Natural killer cell (primary cell): Measurements from ENCODE around the gene CCL5. TPM values are rescaled to one million over a fixed set of nuclear protein-coding genes. Genes with fewer than 3 reads are reported as not detected.
A peak's percentile ranks its signal among the peaks of the same experiment; 100 is the strongest.

ENCODE experiments used
- ATAC-seq, 3 donors: fragments of 150-1000 bp in 2 of 3; fragments of 200-7000 bp in 1 of 3; cut with Tn5 transposase; 1 replicate in 1 of 3; 2 replicates in 2 of 3; pipeline ENCODE4 v1.10.0; 2021; ENCODE audit warnings: mild to moderate bottlenecking in 2 of 3, moderate library complexity in 2 of 3
- DNase-seq, 2 donors: peaks; one replicate each; pipeline versions ENCODE4 v3.0.0 to v3.0.0-alpha.2; 2013 to 2021; ENCODE audit warnings: mixed read lengths in 1 of 2
- H3K27ac ChIP-seq: one replicate; pipeline ENCODE4 v1.5.1; 2013; ENCODE audit warnings: mild to moderate bottlenecking, low read length
- H3K27me3 ChIP-seq: one replicate; pipeline ENCODE4 v1.6.1; 2013; ENCODE audit warnings: low read length; ENCODE audit not compliant: control insufficient read depth, insufficient read depth
- H3K36me3 ChIP-seq: one replicate; pipeline ENCODE4 v1.6.1; 2013; ENCODE audit warnings: low read length; ENCODE audit not compliant: control insufficient read depth, insufficient read depth
- H3K4me1 ChIP-seq: one replicate; pipeline ENCODE4 v1.6.1; 2013; ENCODE audit warnings: low read length; ENCODE audit not compliant: control insufficient read depth, insufficient read depth
- H3K4me3 ChIP-seq: one replicate; pipeline ENCODE4 v1.5.1; 2013; ENCODE audit warnings: low read length
- H3K9me3 ChIP-seq: one replicate; pipeline ENCODE4 v1.6.1; 2013; ENCODE audit warnings: low read length; ENCODE audit not compliant: control insufficient read depth, insufficient read depth
- H3K27ac Mint-ChIP-seq, 2 donors: one replicate each; pipeline ENCODE4 v1.8.0; 2022; ENCODE audit warnings: mild to moderate bottlenecking in 2 of 2, mixed read lengths in 2 of 2, moderate library complexity in 1 of 2
- H3K27me3 Mint-ChIP-seq, 2 donors: one replicate each; pipeline ENCODE4 v1.8.0; 2022; ENCODE audit warnings: low read depth in 2 of 2, mixed read lengths in 2 of 2
- H3K36me3 Mint-ChIP-seq: one replicate; pipeline ENCODE4 v1.8.0; 2022; ENCODE audit warnings: mixed read lengths
- H3K4me1 Mint-ChIP-seq, 2 donors: one replicate each; pipeline ENCODE4 v1.8.0; 2022; ENCODE audit warnings: mixed read lengths in 2 of 2
- H3K4me3 Mint-ChIP-seq: one replicate; pipeline ENCODE4 v1.8.0; 2022; ENCODE audit warnings: mild to moderate bottlenecking, moderate library complexity, mixed read lengths
- H3K9me3 Mint-ChIP-seq, 2 donors: one replicate each; pipeline ENCODE4 v1.8.0; 2022; ENCODE audit warnings: mixed read lengths in 2 of 2
- WGBS: methylation state at CpG from one replicate; pipeline ENCODE4 v1.1.7; 2013; ENCODE audit warnings: missing lambda C conversion rate; ENCODE audit not compliant: insufficient coverage; 5-methylcytosine and 5-hydroxymethylcytosine counted together
- intact Hi-C: fragments of 100-400 bp; cut with micrococcal nuclease; formaldehyde crosslinking; loops from one replicate; pipeline ENCODE4 v1.14.2; 2022
- total RNA-seq, 4 donors: library from RNA; stranded (reverse); fragments of 120-200 nt in 1 of 4; gene quantifications; one replicate each; pipeline versions ENCODE4 v1.2.3 to v1.2.4, GENCODE V29; 2013 to 2022
- TF ChIP-seq, protein P1 (sequence below): fragments of 200-600 bp; IDR thresholded peaks from one replicate; pipeline ENCODE4 v1.8.0; 2022; ENCODE audit warnings: antibody characterized with exemption

The CCL5 gene
- total RNA-seq, 3 donors from 2014 or later (not counting 1 experiment from before 2014, with no cell fraction given) = 793 to 1,167 (median 825) TPM

DNA sequence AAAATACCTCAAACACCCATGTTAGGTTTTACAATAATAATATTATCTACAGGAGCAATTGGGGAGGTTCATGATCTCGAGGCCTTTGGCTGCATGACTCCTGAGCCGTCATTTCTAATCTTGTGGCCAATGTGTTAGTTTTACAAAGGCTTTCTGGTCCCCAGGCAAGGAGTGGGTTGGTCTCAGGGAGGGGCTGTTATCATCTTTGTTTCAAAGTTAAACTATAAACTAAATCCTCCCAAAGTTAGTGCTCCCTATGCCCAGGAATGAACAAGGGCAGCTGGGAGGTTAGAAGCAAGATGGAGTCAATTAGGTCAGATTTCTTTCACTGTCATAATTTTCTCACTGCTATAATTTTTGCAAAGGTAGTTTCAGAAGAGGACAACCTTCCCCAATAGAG lies 9.1 kb upstream of the CCL5 start:
- DNase-seq (peak; percentile 41 to 70), ATAC-seq (peak; percentile 55 to 80 (median 68))
- TF ChIP-seq, protein P1, sequence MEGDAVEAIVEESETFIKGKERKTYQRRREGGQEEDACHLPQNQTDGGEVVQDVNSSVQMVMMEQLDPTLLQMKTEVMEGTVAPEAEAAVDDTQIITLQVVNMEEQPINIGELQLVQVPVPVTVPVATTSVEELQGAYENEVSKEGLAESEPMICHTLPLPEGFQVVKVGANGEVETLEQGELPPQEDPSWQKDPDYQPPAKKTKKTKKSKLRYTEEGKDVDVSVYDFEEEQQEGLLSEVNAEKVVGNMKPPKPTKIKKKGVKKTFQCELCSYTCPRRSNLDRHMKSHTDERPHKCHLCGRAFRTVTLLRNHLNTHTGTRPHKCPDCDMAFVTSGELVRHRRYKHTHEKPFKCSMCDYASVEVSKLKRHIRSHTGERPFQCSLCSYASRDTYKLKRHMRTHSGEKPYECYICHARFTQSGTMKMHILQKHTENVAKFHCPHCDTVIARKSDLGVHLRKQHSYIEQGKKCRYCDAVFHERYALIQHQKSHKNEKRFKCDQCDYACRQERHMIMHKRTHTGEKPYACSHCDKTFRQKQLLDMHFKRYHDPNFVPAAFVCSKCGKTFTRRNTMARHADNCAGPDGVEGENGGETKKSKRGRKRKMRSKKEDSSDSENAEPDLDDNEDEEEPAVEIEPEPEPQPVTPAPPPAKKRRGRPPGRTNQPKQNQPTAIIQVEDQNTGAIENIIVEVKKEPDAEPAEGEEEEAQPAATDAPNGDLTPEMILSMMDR = no peak
- Mint-ChIP-seq H3K9me3 (no peaks in the 10 kb centered on the region), H3K27ac (peak overlapping the region; percentile 97 to 98), H3K4me1 (peaks cover 58 to 75% of the 10 kb centered on the region in 2 donors), H3K27me3 (no peaks in the 10 kb centered on the region), H3K4me3 (peak overlapping the region; percentile 72), H3K36me3 (no peaks in the 10 kb centered on the region)
- WGBS = 5% methylated on average over 2 of the region's 2 CpGs
- intact Hi-C loops = loop anchor here (1.0 kb wide), 2 partner anchors 9 kb away; partner anchors contain the start of gene CCL5
- Histone ChIP-seq H3K9me3 (no peaks in the 10 kb centered on the region), H3K36me3 (no peaks in the 10 kb centered on the region), H3K4me1 (peaks cover 71% of the 10 kb centered on the region), H3K27me3 (no peaks in the 10 kb centered on the region), H3K4me3 (no peak overlapping the region), H3K27ac (peak overlapping the region; percentile 76)

DNA sequence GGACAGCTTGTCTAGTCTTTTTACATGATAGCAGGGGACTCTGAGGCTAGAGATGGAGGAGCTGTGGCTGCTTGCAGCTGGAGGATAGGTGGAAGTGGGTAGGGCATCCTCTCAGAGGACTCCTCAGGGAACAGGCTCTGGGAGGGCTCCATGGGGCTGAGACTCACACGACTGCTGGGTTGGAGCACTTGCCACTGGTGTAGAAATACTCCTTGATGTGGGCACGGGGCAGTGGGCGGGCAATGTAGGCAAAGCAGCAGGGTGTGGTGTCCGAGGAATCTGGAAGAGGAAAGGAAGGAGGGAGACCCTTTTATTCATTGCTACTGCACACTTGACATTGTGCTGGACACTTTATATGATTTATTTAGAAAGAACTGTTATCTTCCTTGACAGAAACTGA lies 1.8 kb downstream of the CCL5 start:
- H3K4me3 Mint-ChIP-seq = peak overlapping the region; percentile 91
- 60% methylated on average over 4 of the region's 4 CpGs for WGBS
- Histone ChIP-seq H3K27me3 (no peaks in the 10 kb centered on the region), H3K4me3 (peak overlapping the region; percentile 65), H3K36me3 (peaks cover 33% of the 10 kb centered on the region), H3K9me3 (no peaks in the 10 kb centered on the region), H3K4me1 (peaks cover 53% of the 10 kb centered on the region), H3K27ac (peak overlapping the region; percentile 48)
- H3K36me3 Mint-ChIP-seq = peaks cover 7% of the 10 kb centered on the region
- TF ChIP-seq, protein P1 = no peak
- H3K27ac Mint-ChIP-seq = peak overlapping the region; percentile 93 to 99
- H3K4me1 Mint-ChIP-seq = peaks cover 61 to 74% of the 10 kb centered on the region in 2 donors
- intact Hi-C loops = loop anchor here (10.0 kb wide), 1 partner anchor 1066 kb away; the partner anchor contains the start of gene AATF
- no peaks in the 10 kb centered on the region for H3K9me3 Mint-ChIP-seq
- no peaks in the 10 kb centered on the region for H3K27me3 Mint-ChIP-seq
- DNase-seq = peak in 1 of 2 donors; percentile 35
- no peak for ATAC-seq

DNA sequence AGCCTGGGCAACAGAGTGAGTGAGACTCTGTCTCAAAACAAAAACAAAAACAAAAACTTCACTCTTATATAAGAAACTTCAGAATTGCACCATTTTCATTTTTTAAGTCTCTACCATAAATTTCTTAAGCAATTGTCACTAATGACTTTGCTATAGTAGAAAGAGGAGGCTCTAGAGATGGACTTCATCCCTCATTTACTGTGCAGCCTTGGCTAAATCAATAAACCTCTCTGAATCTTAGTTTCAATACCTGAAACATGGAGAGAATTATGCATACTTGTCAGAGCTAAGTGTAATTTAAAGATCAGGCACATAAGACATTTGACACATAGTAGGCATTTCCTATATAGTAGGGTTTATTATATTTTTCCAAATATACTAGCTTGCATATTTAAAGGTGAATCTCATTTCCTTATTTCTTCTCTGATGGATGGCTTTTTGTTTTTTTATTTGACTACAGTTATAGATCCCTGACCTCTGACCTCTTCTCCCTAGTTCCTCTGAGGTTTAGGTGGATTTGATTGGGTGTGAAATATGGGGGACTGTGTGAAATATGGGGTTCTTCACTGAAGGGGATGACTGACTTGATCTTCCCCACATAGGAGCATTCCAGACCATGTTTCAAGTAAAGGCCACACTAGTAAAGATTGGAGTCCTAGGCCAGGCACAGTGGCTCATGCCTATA lies 2.7 kb downstream of the CCL5 start:
- TF ChIP-seq, protein P1 = no peak
- Histone ChIP-seq H3K27me3 (no peaks in the 10 kb centered on the region), H3K9me3 (no peaks in the 10 kb centered on the region), H3K4me3 (peak overlapping the region; percentile 22), H3K27ac (peak overlapping the region; percentile 34), H3K36me3 (peaks cover 37% of the 10 kb centered on the region), H3K4me1 (peaks cover 55% of the 10 kb centered on the region)
- intact Hi-C loops = loop anchor here (10.0 kb wide), 1 partner anchor 1067 kb away; the partner anchor contains the start of gene AATF
- Mint-ChIP-seq H3K36me3 (peaks cover 7% of the 10 kb centered on the region), H3K27ac (peak overlapping the region; percentile 93 to 99), H3K4me1 (peaks cover 66 to 78% of the 10 kb centered on the region in 2 donors), H3K9me3 (no peaks in the 10 kb centered on the region), H3K4me3 (peak overlapping the region; percentile 91), H3K27me3 (no peaks in the 10 kb centered on the region)
- ATAC-seq (no peak), DNase-seq (no peak)
